ENCODE results near the gene SENP2.
"Not testable (repeated sequence)": the region's sequence is repeated elsewhere in the genome, so short reads cannot be mapped to it uniquely, and the experiment has no call there.

SENP2 gene

DNA sequence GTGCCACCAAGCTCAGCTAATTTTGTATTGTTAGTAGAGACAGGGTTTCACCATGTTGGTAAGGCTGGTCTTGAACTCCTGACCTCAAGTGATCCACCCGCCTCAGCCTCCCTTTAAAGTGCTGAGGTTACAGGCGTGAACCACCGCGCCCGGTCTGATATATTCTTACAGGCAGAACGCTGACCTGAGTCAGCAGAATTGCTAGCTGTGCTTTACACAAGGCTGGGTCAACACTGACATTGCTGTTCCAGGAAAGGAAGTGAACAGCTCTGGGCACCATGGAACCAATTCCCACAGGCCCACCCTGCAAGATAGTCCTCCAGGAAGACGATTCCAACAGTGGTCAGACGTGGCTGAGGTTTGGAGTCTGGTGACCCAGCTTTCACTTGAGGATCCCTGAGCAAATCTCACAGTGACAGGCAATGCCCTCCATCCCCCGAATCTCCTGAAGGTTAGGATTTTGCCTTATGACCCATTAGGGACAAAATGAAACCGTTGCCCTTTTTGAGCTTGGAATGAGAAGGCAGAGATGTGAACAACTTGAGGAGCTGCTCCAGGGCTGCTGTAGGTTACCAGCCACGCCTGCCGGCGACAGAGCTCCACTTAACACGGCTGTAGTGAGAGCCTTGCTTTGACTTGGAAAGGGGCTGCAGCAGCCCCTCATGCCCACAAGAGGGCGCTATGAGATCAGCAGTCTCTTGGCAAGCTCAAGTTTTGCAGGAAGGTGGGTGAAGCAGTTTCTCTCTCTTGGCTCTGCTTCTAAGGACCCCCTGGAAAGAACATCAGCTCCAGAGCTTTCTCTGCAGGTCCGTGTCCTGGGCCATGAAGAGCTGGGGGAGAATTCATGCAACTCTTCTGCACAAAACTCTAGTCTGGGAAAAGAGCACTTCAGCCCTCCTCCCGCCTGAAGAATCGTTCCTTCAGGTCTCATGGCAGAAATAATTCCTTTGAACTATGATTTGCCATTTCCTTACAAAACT is 74.1 kb downstream of the SENP2 start:
- H3K4me1 ChIP-seq (ENCODE audit: control insufficient read depth, insufficient read depth, low read length) = peaks cover 52% of the 10 kb centered on the region
- H3K9me3 ChIP-seq (ENCODE audit: control insufficient read depth, low read length) = no peaks in the 10 kb centered on the region
- peaks cover 44% of the 10 kb centered on the region for H3K36me3 ChIP-seq (ENCODE audit: control insufficient read depth, insufficient read depth, low read length, severe bottlenecking)
- H3K27me3 ChIP-seq (replicated peaks; ENCODE audit: control insufficient read depth, insufficient read depth, low read length) = no peaks in the 10 kb centered on the region
- peak; percentile 88 for DNase-seq (ENCODE audit: low read depth)
- peak overlapping the region; percentile 88 for H3K9ac ChIP-seq (ENCODE audit: low read length)
- H3K4me3 ChIP-seq (ENCODE audit: low read length) = no peak overlapping the region

DNA sequence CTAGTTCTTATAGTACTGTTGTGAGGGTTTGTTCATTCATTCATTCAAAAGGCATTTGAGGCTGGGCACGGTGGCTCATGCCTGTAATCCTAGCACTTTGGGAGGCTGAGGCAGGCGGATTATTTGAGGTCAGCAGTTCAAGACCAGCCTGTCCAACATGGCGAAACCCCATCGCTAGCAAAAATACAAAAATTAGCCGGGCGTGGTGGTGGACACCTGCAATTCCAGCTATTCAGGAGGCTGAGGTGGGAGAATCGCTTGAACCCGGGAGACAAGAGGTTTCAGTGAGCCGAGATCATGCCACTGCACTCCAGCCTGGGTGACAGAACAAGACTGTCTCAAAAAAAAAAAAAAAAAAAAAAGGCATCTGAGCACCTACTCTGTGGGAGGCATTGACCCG is 75.2 kb downstream of the SENP2 start:
- H3K4me1 ChIP-seq (ENCODE audit: control insufficient read depth, insufficient read depth, low read length) = peaks cover 42% of the 10 kb centered on the region
- H3K4me3 ChIP-seq (ENCODE audit: low read length) = not testable (repeated sequence)

DNA sequence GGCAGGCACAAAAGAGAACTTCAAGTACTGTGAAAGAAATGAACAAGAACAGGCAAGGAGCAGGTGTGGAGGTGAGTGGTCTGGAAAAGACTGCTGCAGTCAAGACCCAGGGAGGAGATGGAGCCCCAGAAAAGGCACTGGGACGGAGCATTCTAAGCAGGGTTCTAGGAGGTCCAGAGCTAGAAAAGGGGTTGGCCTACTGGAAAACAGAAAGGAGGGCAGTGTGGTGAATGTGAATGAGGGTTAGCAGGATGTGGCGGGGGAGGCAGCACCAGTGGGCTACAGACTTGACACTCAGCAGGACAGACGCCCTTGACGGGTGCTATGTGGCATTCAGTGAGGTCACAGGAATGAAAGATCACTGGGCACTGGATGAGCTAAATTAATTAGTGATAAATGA is 75.7 kb downstream of the SENP2 start:
- DNase-seq (ENCODE audit: low read depth) = no peak
- Histone ChIP-seq H3K36me3 (ENCODE audit: control insufficient read depth, insufficient read depth, low read length, severe bottlenecking) (peaks cover 42% of the 10 kb centered on the region), H3K4me3 (ENCODE audit: low read length) (no peak overlapping the region), H3K4me1 (ENCODE audit: control insufficient read depth, insufficient read depth, low read length) (peaks cover 40% of the 10 kb centered on the region), H3K9ac (ENCODE audit: low read length) (peak overlapping the region; percentile 88), H3K27me3 (replicated peaks; ENCODE audit: control insufficient read depth, insufficient read depth, low read length) (no peaks in the 10 kb centered on the region), H3K9me3 (ENCODE audit: control insufficient read depth, low read length) (no peaks in the 10 kb centered on the region)

More for the DNA sequence above, 75.2 kb downstream of the SENP2 start:
- peaks cover 40% of the 10 kb centered on the region for H3K36me3 ChIP-seq (ENCODE audit: control insufficient read depth, insufficient read depth, low read length, severe bottlenecking)
- H3K27me3 ChIP-seq (replicated peaks; ENCODE audit: control insufficient read depth, insufficient read depth, low read length); DNase-seq (ENCODE audit: low read depth); H3K9me3 ChIP-seq (ENCODE audit: control insufficient read depth, low read length): not testable (repeated sequence)
- H3K9ac ChIP-seq (ENCODE audit: low read length) = peak overlapping the region; percentile 88

DNA sequence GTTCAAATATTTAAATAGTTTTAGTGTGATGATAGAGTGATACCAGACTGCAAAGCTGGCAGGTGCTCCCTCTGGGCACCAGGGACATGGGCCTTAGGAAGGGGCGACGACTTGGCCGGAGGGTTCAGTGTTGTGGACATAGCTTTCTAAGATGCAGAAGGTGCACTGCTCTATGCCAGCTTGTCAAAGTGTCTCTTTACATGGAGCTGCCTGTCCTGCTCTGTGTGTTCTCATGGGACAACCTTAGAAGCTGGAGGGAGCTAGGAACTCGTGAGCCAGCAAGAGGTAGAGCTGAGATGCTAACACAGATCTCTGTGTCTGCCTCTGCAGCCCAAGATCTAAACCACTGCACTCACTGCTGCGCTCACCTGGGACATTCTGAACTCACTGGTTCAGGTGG is 77.8 kb downstream of the SENP2 start:
- DNase-seq (ENCODE audit: low read depth) = no peak
- Histone ChIP-seq H3K36me3 (ENCODE audit: control insufficient read depth, insufficient read depth, low read length, severe bottlenecking) (peaks cover 50% of the 10 kb centered on the region), H3K9me3 (ENCODE audit: control insufficient read depth, low read length) (no peaks in the 10 kb centered on the region), H3K4me3 (ENCODE audit: low read length) (no peak overlapping the region), H3K27me3 (replicated peaks; ENCODE audit: control insufficient read depth, insufficient read depth, low read length) (no peaks in the 10 kb centered on the region), H3K9ac (ENCODE audit: low read length) (no peak overlapping the region), H3K4me1 (ENCODE audit: control insufficient read depth, insufficient read depth, low read length) (peaks cover 22% of the 10 kb centered on the region)

DNA sequence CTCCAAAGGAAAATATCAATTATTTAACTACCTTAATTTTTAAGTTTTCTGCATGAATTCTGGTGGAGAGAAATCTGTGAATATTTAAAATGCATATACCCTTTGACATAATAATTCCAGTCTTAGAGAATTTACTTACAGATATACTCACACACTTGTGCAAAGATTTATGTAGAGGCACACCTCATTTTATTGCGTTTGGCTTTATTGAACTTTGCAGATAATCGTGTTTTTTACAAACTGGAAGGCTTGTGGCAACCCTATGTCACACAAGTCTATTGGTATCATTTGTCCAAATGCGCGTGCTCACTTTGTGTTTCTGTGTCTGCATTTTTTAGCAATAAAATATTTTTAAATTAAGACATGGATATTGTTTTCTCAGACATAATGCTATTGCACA is 81.5 kb downstream of the SENP2 start:
- no peaks in the 10 kb centered on the region for H3K4me1 ChIP-seq (ENCODE audit: control insufficient read depth, insufficient read depth, low read length)
- no peak for DNase-seq (ENCODE audit: low read depth)
- no peak overlapping the region for H3K4me3 ChIP-seq (ENCODE audit: low read length)
- H3K9ac ChIP-seq (ENCODE audit: low read length) = no peak overlapping the region
- no peaks in the 10 kb centered on the region for H3K9me3 ChIP-seq (ENCODE audit: control insufficient read depth, low read length)
- peaks cover 81% of the 10 kb centered on the region for H3K36me3 ChIP-seq (ENCODE audit: control insufficient read depth, insufficient read depth, low read length, severe bottlenecking)
- H3K27me3 ChIP-seq (replicated peaks; ENCODE audit: control insufficient read depth, insufficient read depth, low read length) = no peaks in the 10 kb centered on the region

DNA sequence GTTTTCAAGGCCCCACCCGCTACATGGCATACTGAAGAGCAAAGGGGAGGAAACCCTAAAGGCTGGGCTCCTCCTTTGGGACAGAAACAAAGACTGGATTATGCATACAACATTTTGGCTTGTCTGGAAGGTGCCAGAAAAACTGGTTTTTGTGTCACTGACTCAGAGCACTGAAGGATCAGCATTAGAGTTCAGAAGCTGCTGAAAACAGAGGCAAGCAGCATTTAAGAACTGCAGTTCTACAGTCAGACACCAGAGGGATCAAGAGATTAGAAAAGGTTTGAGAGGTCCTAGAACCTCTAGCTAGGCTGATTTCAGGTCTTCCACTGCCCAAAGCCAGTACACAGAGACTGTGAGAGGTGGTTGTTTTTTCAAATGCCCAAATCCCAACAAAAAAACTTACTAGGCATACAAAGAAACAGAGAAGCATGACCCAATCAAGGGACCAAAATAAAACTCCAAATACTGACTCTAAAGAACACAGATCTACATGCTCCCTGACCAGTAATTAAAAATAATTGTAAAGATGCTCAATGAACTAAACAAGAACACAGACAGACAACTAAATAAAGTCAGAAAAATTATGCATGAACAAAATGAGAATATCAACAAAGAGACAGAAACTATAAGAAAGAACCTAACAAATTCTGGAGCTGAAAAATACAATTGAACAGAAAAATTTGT is 91.2 kb downstream of the SENP2 start:
- peaks cover 69% of the 10 kb centered on the region for H3K36me3 ChIP-seq (ENCODE audit: control insufficient read depth, insufficient read depth, low read length, severe bottlenecking)
- peak overlapping the region; percentile 13 for H3K9ac ChIP-seq (ENCODE audit: low read length)
- H3K9me3 ChIP-seq (ENCODE audit: control insufficient read depth, low read length) = no peaks in the 10 kb centered on the region
- H3K27me3 ChIP-seq (replicated peaks; ENCODE audit: control insufficient read depth, insufficient read depth, low read length) = no peaks in the 10 kb centered on the region
- no peak overlapping the region for H3K4me3 ChIP-seq (ENCODE audit: low read length)
- peak; percentile 84 for DNase-seq (ENCODE audit: low read depth)
- peaks cover 19% of the 10 kb centered on the region for H3K4me1 ChIP-seq (ENCODE audit: control insufficient read depth, insufficient read depth, low read length)

DNA sequence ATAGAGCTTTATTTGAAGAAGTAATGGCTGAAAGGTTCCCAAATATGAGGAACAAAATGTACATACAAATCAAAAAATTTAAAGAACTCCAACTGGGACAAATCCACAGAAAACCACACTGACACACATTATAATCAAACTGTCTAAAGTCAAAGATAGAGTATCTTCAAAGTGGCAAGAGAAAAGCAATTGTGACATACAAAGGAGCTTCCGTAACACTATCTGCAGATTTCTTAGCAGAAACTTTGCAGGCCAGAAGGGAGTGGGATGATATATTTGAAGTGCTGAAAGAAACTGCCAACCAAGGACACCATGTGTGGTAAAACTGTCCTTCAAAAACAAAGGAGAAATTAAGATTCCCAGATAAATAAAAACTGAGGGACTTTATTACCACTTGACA is 91.9 kb downstream of the SENP2 start:
- Histone ChIP-seq H3K4me1 (ENCODE audit: control insufficient read depth, insufficient read depth, low read length) (peaks cover 19% of the 10 kb centered on the region), H3K27me3 (replicated peaks; ENCODE audit: control insufficient read depth, insufficient read depth, low read length) (no peaks in the 10 kb centered on the region), H3K9ac (ENCODE audit: low read length) (no peak overlapping the region), H3K36me3 (ENCODE audit: control insufficient read depth, insufficient read depth, low read length, severe bottlenecking) (peaks cover 69% of the 10 kb centered on the region), H3K4me3 (ENCODE audit: low read length) (no peak overlapping the region), H3K9me3 (ENCODE audit: control insufficient read depth, low read length) (no peaks in the 10 kb centered on the region)
- DNase-seq (ENCODE audit: low read depth) = no peak

DNA sequence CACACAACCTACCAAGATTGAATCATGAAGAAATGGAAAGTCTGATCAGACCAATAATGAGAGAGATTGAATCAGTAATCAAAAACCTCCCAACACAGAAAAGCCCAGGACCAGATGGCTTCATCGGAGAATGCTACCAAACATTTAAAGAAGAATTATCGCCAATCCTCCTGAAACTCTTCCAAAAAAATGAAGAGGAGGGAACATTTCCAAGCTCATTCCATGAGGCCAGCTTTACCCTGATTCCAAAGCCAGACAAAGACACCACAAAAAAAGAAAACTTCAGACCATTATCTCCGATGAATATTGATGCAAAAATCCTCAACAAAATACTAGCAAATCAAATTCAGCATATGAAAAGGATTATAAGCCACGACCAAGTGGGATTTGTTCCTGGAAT is 94.1 kb downstream of the SENP2 start:
- H3K9me3 ChIP-seq (ENCODE audit: control insufficient read depth, low read length) = no peaks in the 10 kb centered on the region
- peaks cover 69% of the 10 kb centered on the region for H3K36me3 ChIP-seq (ENCODE audit: control insufficient read depth, insufficient read depth, low read length, severe bottlenecking)
- H3K4me1 ChIP-seq (ENCODE audit: control insufficient read depth, insufficient read depth, low read length) = peaks cover 19% of the 10 kb centered on the region
- H3K4me3 ChIP-seq (ENCODE audit: low read length) = no peak overlapping the region
- no peak for DNase-seq (ENCODE audit: low read depth)
- no peaks in the 10 kb centered on the region for H3K27me3 ChIP-seq (replicated peaks; ENCODE audit: control insufficient read depth, insufficient read depth, low read length)
- no peak overlapping the region for H3K9ac ChIP-seq (ENCODE audit: low read length)
